Activated T-cell treated with anti-CD3 and anti-CD28 coated beads, Interleukin-2, amount 50 U/mL, for 1 hour (primary cell): Measurements from ENCODE around the gene POLR3B.
"Not testable (repeated sequence)": the region's sequence is repeated elsewhere in the genome, so short reads cannot be mapped to it uniquely, and the experiment has no call there.

Source experiments
- DNase-seq: peaks from one replicate; pipeline ENCODE4 v3.0.0-alpha.2; 2020

POLR3B gene

DNA sequence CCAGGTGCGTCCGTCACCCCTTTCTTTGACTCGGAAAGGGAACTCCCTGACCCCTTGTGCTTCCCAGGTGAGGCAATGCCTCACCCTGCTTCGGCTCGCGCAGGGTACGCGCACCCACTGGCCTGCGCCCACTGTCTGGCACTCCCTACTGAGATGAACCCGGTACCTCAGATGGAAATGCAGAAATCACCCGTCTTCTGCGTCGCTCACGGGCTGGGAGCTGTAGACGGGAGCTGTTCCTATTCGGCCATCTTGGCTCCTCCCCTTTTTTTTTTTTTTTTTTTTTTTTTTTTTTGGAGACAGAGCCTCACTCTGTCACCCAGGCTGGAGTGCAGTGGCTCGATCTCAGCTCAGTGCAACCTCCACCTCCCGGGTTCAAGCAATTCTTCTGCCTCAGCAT is 120.1 kb downstream of the POLR3B start:
- DNase-seq = not testable (repeated sequence)

DNA sequence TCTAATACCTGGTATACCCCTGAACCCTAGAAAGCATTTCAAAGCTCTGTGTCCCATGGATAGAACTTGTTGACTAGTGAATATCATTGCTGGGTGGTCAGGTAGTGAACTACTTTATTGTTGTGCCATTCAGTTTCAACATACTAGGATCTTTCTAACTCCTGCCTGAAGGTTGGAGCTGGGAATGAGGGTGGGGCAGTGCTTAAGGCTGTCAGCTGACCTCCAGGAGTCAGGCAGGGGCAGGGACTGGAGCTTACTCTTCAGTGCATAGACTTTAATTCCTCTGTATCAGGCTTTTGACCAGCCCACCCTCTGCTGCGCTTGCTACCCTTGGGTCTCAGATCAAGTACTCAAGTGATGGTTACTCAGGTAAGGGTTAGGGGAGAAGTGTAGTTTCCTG is 122.7 kb downstream of the POLR3B start:
- DNase-seq = no peak

DNA sequence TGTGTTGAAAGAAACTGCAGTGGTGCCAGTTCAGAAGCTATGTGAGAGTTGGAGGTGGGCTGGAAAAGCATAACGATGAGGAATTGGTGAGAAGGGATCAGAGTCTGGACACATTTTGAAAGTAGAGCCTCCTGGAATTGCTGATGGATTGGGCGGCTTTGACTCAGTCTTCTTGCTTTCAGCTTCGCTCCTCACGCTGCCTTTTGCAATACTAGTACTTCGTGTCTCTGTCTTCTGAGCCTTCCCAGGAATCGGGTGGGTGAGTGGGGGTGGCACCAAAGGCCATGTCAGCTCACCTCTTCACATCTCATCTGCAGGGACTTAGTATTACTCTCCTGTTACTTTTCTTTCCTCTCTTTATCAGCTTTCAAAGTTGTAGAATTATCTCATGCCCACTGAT is 123.7 kb downstream of the POLR3B start:
- DNase-seq = no peak

DNA sequence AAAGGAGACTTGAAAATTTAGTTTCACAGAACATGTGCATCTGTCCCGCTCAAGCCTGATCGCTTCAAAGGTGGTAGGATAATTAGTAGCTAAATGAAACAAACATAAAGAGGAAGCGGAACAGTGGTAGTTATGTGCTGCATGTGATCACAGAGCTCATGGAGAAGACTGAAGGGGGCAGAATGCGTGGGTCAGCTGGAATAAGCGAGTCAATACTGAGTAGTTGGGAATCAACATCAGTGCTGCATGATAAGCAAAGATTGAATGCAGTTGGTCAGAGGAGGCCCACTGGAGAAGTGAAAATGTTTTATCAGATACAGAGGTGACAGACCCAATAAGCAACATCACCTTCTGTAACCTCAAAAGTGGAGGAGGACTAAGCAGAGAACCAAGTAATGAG is 130.1 kb downstream of the POLR3B start:
- DNase-seq = no peak

DNA sequence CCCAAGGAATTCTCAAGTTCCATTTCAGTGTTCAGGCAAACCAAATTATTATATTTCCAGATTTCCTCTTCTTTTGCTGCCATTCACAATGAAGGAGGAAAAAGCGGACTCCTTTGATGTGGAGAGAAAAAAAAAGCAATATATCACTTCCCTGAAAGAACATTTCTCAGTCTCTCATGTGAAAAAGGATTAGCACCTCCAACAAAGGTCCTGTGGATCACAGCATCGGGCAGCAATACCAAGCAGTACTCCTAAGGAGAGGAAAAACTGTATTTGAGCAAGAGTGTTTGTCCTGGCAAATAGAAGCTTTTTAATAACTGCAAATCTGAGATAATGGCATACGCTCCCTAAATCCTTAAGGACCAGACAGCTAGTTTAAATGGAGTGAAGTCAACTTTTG is 131.3 kb downstream of the POLR3B start:
- DNase-seq = no peak

DNA sequence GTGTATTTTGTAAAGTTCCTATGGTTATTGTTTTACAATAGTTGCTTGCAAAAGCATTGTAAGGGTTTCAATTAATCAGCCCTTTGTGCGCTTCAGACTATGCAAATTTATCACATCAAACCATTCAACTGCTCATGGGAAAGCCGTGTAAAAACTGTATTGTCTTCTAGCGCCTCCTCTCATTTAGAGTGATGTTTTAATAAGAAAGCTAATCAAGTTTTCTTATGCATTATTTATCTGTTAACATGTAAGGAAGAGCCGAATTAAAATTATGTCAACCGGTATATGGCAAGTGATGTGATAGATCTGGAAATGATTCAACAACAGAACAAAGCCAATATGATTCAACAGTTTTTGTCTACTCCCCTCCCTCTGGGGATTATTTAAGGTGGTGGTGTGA is 132.7 kb downstream of the POLR3B start:
- DNase-seq = no peak

DNA sequence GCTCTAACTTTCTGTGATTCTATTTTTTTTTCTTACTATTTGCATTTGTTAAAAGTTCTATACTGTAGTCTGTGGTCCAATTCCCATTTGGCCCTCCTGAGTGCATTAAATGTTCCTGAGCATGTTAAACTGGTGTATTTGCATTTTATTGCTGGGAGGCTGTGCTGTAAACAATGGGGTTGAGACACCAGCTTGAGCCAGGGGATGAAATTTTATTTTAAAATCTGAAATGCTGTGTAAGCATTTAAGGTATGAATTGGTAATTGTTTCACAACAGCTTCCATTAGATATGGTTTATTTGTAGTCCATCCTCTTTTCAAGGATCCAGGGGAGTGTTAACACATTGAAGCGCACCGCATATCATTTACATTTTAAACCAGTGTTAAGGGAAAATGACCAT is 135.3 kb downstream of the POLR3B start:
- no peak for DNase-seq

DNA sequence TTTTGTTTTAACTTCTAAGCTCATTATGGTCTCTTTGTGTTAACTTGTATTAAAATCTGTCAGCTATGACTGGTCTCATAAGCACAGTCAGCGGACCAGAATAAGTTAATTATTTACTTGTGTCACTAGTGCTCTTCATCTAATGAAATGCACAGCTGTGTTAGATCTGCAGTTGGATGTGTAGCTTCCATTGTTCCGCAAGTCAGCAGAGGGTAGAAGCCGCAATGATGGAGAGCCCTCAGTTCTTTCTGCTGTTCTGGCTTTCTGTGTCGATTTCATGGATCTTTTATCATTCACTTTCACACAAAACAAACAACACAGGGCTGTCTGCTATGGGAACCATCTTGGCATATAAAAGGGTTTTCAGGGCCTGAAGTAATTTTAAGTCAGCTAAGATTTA is 136.0 kb downstream of the POLR3B start:
- DNase-seq = no peak

DNA sequence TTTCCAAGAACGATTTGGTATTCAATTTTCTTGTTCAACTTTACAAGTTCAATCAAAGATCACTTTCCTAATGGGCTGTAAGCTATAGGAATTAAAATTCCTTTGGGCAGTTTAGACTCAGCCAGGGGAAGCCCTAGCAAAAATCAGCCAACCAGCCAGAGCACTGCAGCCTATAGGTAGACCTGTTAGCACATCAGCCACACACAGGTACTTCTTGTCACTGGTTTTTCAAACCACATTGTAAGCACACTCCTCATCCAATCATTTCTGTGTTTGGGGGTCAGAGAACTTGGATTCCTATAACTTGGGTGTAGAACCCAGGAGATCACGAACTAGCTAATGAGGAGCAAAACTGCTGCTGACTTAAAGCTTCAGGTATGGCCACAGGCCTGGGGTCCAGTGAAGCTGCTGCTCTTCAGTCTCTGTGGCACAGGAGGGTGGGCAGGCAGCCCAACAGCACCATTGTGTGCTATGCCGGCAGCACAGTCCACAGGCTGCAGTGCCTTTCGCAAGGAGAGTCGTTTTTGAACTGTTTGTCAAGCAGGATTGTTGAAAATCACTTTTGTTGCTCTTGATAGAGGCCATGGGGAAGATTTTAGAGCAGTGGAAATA is 137.9 kb downstream of the POLR3B start:
- DNase-seq = no peak

DNA sequence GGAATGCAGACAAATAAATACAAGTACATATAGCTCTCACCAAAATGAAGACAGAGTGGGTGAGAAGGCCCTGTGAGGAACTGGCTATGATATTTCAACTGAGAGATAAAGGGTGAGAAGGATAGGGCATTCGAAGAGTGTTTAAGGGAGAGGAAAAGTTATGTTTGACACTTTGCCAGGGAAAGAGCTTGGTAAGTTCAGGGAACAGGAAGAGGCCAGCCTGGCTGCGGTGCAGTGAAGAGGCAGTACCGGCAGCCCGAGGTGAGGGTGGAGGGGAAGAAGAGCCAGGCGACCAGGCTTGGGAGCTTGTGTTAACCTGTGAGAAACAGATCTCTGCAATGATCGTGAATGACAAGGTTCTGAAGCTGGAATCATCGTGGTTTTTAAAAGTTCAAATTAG is 140.5 kb downstream of the POLR3B start:
- DNase-seq = no peak

DNA sequence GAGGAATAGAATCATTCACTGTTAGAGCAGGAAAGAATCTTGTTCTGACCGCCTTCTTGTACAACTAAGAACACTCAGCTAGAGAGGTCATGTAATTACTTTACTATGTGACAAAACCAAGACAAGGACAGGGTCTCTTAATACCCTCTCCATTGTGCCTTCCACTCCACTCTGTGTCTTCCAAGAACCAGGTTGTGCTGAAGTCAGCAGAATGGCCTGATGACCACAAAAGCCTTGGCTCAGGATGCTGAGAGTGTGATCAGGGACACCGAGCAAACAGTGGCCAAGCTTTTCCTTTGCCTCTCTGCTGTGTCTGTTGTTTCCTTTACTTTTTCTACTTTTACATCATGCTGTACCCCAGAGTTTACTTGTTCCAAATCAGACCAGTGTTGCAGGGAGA is 142.1 kb downstream of the POLR3B start:
- no peak for DNase-seq

DNA sequence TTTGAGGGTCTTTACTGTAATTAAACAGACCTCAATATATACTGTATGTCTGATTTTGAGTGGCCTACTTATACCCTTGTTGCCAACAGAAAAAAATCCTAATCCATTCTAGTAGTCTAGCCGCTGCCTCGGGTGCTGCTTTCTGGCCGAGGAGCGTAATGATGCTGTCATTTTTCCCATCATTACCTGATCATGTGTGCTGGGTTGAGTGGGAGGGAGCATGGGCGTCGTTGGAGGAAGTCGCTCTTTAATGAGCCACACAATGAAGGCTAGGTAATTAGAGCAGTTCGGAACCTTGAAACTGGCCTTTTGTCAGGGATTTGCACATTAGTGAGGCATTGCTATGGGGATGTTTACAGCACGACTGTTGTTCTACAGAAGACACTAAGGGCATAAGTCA is 149.1 kb downstream of the POLR3B start:
- no peak for DNase-seq

DNA sequence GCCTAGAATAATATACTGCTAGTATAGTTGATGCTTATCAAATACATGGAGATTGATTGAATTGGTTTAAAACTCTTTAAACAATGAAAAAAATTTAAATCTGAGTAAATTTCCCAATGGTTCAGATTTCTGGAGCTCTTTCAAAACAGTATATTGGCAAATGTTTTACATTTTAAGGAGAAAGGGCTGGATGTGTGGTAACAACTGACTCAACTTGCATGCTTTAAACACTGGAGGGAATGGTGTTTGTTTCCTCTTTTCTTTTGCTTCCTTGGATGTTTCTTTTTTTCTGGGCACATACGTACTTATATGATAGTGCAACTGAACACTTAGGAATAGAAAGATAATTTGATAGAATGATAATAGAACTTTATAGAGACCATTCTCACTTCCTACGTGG is 151.4 kb downstream of the POLR3B start:
- DNase-seq = no peak

DNA sequence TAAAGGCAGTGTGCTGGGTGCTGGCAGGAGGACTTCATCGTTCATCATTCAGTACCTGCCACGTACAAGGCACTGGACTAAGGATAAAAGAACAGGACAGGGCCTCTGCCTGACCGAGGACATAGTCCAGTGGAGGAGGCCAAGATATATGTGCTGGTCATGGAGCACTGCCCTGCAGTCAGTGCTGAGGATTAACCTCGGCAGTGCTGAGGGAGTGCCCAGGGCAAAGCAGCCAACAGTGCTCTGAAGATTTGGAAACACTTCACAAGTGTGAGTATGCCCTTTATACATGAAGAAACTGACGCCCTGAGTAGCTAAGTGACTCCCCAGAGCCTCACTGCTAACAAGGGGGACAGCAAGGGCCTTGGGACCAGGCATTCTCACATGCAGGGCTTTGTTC is 153.8 kb downstream of the POLR3B start:
- no peak for DNase-seq

DNA sequence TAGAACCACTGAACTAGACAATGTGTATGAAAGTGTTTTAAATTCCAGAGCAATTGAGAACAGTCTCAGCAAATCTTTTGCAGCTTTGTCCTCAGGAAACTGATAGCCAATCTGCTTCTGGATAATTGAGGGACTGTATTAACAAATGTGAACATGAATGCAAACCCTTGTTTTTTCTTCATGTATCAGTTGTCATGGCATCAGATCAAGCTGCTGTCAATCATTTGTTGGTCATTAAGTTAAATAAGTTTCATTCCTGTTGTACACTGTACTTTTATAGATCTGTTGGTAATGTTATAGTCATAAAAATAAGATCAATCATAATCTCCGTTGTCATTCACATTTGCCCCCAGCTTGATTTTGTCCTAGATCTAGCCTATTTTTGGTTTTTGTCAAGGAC is 159.8 kb downstream of the POLR3B start:
- DNase-seq = no peak

DNA sequence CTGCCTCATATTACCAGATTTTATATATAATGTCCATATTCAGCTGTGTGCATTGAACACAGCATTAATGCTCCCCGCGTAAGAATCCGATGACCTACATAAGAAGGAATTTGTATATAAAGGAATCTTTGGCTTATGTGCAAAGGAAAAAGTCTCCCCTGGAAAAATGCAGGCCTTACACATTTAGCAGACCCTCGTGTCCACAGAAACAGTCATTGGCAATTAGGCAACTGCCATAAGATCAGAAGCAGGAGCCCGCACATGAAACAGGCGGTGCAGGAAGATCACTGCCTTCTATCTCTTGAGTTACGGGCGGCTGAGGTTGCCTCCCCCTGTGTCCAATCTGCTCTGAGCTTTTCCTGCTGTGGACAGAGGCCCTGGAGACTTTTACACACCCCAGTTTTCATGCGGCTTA is 162.1 kb downstream of the POLR3B start:
- no peak for DNase-seq

DNA sequence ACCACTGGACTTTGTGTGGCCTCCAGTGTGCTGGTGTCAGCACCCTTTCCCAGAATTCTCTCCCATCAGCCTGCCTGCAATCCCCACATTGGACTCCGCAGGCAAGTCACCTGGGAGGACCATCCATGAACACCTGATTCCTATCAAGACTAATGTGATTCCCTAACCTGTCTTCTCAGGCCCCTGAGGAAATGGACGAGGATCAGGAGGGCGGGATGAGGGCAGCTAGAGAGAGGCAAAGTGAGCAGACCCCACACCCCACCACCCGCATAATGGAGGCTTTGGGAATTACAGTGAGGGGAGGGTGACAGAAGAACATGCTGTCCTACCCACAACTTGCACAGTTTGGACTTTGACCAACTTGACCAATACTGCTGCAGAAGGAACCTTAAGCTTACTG is 164.4 kb downstream of the POLR3B start:
- DNase-seq = no peak

DNA sequence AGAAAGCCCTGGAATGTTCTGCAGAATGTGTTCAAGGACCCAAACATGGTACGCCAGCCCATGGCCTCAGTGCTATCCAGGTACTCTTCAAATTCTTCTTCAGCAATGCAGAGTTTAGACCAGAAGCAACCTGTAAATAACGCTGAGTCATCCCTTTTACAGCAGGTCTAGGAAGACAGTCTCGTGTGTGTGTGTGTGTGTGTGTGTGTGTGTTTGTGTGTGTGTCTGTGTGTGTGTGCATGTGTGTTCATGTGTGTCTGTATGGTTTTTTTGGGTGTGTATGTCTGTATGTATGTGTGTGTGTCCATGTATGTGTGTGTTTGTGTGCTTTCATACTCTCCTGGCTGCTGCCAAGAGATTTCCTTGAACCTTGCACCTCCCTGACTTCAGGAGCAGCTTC is 165.2 kb downstream of the POLR3B start:
- no peak for DNase-seq

DNA sequence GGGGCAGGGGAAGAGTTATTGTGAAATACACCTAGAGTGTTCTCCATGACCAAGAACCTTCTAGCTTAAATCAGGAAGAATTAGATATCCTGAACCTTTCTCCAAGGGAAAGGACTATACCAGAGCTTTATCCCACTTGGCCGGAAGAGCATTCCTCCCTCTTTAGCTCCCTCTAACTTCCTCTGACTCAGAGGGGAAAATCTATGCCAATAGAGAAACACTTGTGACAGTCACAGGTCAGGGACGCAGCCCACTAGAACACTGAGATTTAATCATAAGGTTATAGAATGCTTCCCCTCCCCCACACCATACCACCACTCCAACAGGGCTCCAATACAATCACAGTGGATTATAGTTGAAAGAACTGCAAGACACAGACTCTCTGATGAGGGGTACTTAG is 169.8 kb downstream of the POLR3B start:
- DNase-seq = no peak

DNA sequence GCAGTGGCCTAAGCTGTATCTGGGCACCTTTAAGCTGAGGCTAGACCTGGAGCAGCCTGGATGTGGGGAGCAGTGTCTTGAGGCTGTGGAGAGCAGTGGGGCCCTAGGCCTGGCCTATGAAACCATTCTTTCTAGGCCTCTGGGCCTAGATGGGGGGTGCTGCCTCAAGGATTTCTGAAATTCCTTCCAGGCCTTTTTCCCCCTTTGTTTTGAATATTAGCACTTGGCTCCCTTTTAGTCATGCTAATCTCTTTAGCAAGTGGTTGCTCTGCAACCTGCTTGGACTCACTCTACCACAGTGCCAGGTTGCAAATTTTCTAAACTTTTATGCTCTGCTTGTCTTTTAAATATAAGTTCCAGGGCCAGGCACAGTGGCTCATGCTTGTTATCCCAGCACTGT is 183.7 kb downstream of the POLR3B start:
- DNase-seq = no peak

DNA sequence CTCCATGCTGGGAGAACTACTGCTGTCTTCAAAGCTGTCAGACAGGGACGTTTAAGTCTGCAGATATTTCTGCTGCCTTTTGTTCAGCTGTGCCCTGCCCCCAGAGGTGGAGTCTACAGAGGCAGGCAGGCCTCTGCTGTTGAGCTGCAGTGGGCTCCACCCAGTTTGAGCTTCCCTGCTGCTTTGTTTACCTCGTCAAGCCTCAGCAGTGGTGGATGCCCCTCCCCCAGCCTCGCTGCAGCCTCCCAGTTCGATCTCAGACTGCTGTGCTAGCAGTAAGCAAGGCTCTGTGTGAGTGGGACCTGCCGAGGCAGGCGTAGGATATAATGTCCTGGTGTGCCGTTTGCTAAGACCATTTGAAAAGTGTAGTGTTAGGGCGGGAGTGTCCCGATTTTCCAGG is 193.9 kb downstream of the POLR3B start:
- no peak for DNase-seq

DNA sequence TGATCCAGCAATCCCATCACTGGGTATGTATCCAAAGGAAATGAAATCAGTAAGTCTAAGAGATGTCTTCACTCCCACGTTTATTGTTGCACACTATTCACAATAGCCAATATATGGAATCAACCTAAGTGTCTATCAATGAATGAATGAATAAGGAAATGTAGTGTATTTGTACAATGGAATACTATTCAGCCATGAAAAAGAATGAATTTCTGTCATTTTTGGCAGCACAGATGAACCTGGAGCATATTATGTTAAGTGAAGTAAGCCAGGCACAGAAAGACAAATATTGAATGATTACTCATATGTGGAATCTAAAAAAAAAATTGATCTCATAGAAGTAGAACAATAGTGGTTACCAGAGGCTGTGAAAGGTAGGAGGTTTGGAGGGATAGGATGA is 194.7 kb downstream of the POLR3B start:
- DNase-seq = no peak
